Naive B cell (primary cell): Measurements from ENCODE around the gene NECTIN2. TPM values are rescaled to one million over a fixed set of nuclear protein-coding genes. Genes with fewer than 3 reads are reported as not detected.
"Not testable (repeated sequence)": the region's sequence is repeated elsewhere in the genome, so short reads cannot be mapped to it uniquely, and the experiment has no call there.

Experiments used
- ATAC-seq, 2 donors: fragments of 150-1000 bp; cut with Tn5 transposase; 2 replicates each; pipeline ENCODE4 v1.10.0; 2021; ENCODE audit warnings: low read depth in 2 of 2, mild to moderate bottlenecking in 2 of 2, moderate library complexity in 2 of 2
- DNase-seq: peaks from one replicate; pipeline ENCODE4 v3.0.0; 2022
- H3K27ac Mint-ChIP-seq, 6 donors: one replicate each; pipeline ENCODE4 v1.8.0; 2020 to 2022; ENCODE audit warnings: mild to moderate bottlenecking in 6 of 6, mixed read lengths in 6 of 6, moderate library complexity in 5 of 6, inconsistent platforms in 2 of 6
- H3K27me3 Mint-ChIP-seq, 3 donors: one replicate each; pipeline ENCODE4 v1.8.0; 2021 to 2022; ENCODE audit warnings: mixed read lengths in 3 of 3, mild to moderate bottlenecking in 1 of 3
- H3K36me3 Mint-ChIP-seq, 2 donors: one replicate each; pipeline ENCODE4 v1.8.0; 2020 to 2022; ENCODE audit warnings: mixed read lengths in 2 of 2, inconsistent platforms in 1 of 2, mild to moderate bottlenecking in 1 of 2
- H3K4me1 Mint-ChIP-seq, 3 donors: one replicate each; pipeline ENCODE4 v1.8.0; 2020 to 2022; ENCODE audit warnings: mixed read lengths in 3 of 3, inconsistent platforms in 1 of 3, mild to moderate bottlenecking in 1 of 3, moderate library complexity in 1 of 3
- H3K4me3 Mint-ChIP-seq, 8 donors: one replicate each; pipeline ENCODE4 v1.8.0; 2020 to 2022; ENCODE audit warnings: mild to moderate bottlenecking in 8 of 8, mixed read lengths in 8 of 8, moderate library complexity in 8 of 8, inconsistent platforms in 2 of 8
- H3K9me3 Mint-ChIP-seq, 7 donors: one replicate each; pipeline ENCODE4 v1.8.0; 2020 to 2022; ENCODE audit warnings: mixed read lengths in 7 of 7, mild to moderate bottlenecking in 5 of 7, inconsistent platforms in 2 of 7, moderate library complexity in 1 of 7
- polyA plus RNA-seq, 6 donors: library from polyadenylated mRNA; unstranded; fragments of 300-500 nt; fragmentation: Illumina TruSeq; gene quantifications; one replicate each; pipeline ENCODE4 v1.2.3, GENCODE V29; 2021; ENCODE audit warnings: low read depth in 6 of 6

The NECTIN2 gene
- polyA plus RNA-seq, 6 donors from 2014 or later, result not detected

DNA sequence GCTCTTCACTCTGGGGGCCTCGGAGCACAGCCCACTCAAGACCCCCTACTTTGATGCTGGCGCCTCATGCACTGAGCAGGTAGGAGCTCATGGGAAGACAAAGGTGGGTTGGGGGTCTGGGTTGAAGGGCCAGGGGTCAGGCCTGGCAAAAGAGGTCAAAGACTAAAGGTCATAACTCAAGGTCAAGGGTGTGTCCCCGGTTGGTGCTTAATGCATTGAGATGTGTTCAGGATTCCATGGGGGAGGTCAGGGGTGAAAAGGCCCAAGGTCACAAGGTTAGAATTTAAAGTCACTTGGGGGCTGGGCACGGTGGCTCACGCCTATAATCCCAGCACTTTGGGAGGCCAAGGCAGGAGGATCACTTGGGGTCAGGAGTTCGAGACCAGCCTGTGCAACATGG is 40.0 kb downstream of the NECTIN2 start:
- no peak overlapping the region for H3K27ac Mint-ChIP-seq
- peaks cover 0 to 4% (median 0%) of the 10 kb centered on the region in 7 donors for H3K9me3 Mint-ChIP-seq
- peaks cover 0 to 7% (median 0%) of the 10 kb centered on the region in 3 donors for H3K27me3 Mint-ChIP-seq
- H3K36me3 Mint-ChIP-seq, result no peaks in the 10 kb centered on the region
- DNase-seq (no peak), ATAC-seq (no peak)
- H3K4me1 Mint-ChIP-seq, result peaks cover 5 to 16% (median 14%) of the 10 kb centered on the region in 3 donors
- H3K4me3 Mint-ChIP-seq, result no peak overlapping the region

DNA sequence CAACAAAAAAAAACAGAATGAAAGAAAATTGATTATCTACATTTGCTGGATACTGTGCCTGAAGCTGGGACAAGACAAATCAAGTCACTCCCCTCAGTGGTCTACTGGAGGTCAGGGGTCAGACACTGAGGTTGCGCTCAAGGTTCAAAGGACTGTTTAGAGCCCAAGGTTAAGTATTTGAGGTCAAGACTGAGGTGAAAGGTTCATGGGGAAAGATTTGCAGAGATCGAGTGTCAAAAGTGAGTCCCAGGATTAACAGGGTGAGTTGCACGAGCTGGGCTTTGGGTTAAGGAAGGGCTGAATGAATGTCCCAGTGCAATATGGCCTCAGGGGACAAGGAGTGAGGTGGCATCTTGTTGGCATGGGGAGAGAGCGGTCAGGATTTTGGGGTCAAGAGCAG is 41.6 kb downstream of the NECTIN2 start:
- Mint-ChIP-seq H3K27ac (no peak overlapping the region), H3K36me3 (no peaks in the 10 kb centered on the region), H3K9me3 (peaks cover 0 to 4% (median 0%) of the 10 kb centered on the region in 7 donors), H3K4me3 (peak overlapping the region in 4 of 8 donors; percentile 13 to 77 (median 29)), H3K27me3 (no peaks in the 10 kb centered on the region), H3K4me1 (peaks cover 16 to 28% (median 25%) of the 10 kb centered on the region in 3 donors)
- no peak for DNase-seq
- ATAC-seq, result no peak

DNA sequence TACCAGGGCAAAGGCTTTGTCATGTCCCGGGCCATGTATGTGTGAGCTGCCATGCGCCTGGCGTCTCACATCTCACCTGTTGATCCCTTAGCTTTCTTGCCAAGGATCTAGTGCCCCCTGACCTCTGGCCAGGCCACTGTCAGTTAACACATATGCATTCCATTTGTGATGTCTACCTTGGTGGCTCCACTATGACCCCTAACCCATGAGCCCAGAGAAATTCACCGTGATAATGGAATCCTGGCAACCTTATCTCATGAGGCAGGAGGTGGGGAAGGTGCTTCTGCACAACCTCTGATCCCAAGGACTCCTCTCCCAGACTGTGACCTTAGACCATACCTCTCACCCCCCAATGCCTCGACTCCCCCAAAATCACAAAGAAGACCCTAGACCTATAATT is 42.2 kb downstream of the NECTIN2 start:
- not testable (repeated sequence) for H3K9me3 Mint-ChIP-seq, H3K27me3 Mint-ChIP-seq, H3K36me3 Mint-ChIP-seq, ATAC-seq, DNase-seq
- Mint-ChIP-seq H3K27ac (peak overlapping the region in 1 of 6 donors; percentile 43), H3K4me3 (peak overlapping the region in 5 of 8 donors; percentile 54 to 77 (median 69)), H3K4me1 (peaks cover 23 to 34% (median 31%) of the 10 kb centered on the region in 3 donors)

DNA sequence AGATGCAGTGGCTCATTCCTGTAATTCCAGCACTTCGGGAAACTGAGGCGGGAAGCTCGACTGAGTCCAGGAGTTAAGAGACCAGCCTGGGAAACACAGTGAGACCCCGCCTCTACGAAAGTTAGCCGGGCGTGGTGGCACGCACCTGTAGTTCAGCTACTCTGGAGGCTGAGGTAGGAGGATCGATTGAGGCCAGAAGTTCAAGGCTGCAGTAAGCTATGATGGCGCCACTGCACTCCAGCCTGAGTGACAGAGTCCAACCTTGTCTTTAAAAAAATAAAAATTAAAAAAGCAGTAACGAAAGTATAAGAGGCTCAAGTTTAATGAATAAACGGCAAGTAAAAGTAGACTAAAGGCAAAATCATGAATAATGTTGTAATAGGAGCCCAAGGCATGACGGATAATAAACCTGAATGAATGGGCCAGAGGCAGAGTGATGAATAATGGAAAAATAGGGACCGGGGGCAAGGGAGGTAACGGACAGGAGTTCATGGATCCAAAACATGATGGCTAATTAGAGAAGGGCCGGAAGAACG is 43.8 kb downstream of the NECTIN2 start:
- H3K4me3 Mint-ChIP-seq, result peak overlapping the region; percentile 75 to 95 (median 89)
- peaks cover 0 to 4% (median 0%) of the 10 kb centered on the region in 7 donors for H3K9me3 Mint-ChIP-seq
- peak overlapping the region; percentile 82 to 95 (median 86) for H3K27ac Mint-ChIP-seq
- ATAC-seq, result no peak
- no peaks in the 10 kb centered on the region for H3K27me3 Mint-ChIP-seq
- peaks cover 0 to 5% of the 10 kb centered on the region in 2 donors for H3K36me3 Mint-ChIP-seq
- peaks cover 29 to 36% (median 35%) of the 10 kb centered on the region in 3 donors for H3K4me1 Mint-ChIP-seq
- no peak for DNase-seq

DNA sequence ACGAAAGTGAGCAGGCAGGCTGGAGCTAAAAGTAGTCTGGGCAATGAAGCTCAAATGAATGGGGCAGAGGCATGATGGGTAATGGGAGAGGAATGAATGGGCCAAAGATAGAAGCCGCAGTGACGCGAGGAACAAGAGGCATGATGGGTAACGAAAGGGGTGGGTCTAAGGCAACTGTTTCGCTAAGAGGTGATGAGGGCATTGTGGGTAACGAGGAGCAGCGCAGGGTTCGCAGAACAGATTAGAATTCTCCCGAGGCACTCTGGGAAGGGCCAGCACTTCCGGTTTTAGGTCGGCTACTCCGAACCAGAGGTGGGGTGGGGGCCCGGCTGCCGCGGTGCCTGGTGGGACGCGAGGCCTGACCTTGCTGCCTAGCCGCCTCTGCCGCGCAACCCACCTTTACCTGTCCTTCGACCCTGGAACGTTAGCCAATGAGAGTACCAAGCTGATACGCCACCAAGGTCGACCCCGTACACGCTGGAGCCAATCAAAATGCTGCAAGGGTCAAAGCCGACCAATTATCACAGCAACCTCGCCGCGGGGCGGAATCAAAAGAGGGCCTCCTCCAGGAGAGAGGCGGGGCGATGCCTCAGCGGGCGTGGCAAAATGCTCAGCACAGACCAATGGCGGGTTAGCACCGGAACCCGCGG is 44.4 kb downstream of the NECTIN2 start:
- DNase-seq (peak; percentile 100), ATAC-seq (peak; percentile 73 to 78)
- H3K27me3 Mint-ChIP-seq, result no peaks in the 10 kb centered on the region
- peaks cover 0 to 9% of the 10 kb centered on the region in 2 donors for H3K36me3 Mint-ChIP-seq
- H3K9me3 Mint-ChIP-seq, result peaks cover 0 to 4% (median 0%) of the 10 kb centered on the region in 7 donors
- peaks cover 33 to 39% (median 37%) of the 10 kb centered on the region in 3 donors for H3K4me1 Mint-ChIP-seq
- peak overlapping the region; percentile 75 to 95 (median 89) for H3K4me3 Mint-ChIP-seq
- H3K27ac Mint-ChIP-seq, result peak overlapping the region; percentile 82 to 95 (median 86)

DNA sequence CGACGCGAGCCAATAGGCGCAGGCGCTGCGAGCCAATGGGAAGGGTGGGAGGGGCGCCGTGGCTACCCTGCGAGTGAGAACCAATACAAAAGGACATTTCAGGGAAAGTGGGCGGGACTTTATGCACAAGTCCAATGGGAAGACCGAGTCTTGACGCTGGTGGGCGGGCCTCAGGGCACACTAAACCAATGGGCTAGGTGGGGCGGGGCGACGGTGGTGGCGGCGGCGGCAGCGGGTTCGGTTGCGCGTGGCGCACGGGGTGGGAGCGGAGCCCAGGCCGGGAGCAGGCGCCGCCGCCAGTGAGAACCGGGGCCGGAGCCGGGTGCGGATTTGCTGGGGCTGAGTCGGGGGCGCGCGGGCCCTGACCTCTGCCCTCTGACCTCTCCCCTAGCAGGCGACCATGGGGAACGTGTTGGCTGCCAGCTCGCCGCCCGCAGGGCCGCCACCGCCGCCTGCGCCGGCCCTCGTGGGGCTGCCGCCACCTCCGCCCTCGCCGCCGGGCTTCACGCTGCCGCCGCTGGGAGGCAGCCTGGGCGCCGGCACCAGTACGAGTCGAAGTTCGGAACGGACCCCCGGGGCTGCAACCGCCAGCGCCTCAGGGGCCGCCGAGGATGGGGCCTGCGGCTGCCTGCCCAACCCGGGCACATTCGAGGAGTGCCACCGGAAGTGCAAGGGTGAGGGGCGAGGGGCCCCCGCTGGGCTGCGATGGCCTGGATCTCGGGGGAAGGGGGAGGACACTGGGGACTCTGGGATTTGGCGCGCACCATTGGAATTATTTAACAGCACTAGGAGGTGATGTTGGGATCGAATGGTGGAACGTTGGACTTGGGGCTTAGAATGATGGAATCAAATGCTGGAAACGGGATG is 45.2 kb downstream of the NECTIN2 start, which contains the start of gene TOMM40:
TOMM40 (plus strand) TSS at position 239 of the 867 bp plus-strand sequence; CDS start at position 401, 162 bp downstream.
- peaks cover 33 to 44% (median 37%) of the 10 kb centered on the region in 3 donors for H3K4me1 Mint-ChIP-seq
- H3K27me3 Mint-ChIP-seq, result no peaks in the 10 kb centered on the region
- no peak for DNase-seq
- ATAC-seq, result no peak
- peaks cover 0 to 4% (median 0%) of the 10 kb centered on the region in 7 donors for H3K9me3 Mint-ChIP-seq
- H3K4me3 Mint-ChIP-seq, result peak within 1 kb of the TSS; percentile 75 to 95 (median 90)
- H3K27ac Mint-ChIP-seq, result peak within 1 kb of the TSS; percentile 83 to 95 (median 90)
- H3K36me3 Mint-ChIP-seq, result peaks cover 0 to 16% of the 10 kb centered on the region in 2 donors

DNA sequence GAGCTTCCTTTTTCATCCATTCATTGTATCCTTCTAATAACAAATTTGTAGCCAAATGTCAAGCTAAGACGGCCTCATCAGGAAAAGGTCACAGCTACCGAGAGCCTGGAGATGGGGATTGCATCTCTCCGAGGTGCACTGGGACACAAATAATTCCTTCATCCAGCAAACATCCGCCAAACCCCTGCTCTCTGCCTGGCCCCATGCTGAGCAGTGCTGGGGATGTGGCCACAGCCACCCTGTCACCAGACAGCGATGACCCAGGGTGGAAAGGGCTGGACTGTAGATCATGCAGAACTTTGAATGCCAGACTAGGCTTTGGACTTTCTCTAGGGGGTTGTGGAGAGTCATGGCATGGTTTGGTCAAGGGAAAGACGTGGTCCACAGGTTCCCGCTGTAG is 46.8 kb downstream of the NECTIN2 start:
- peak overlapping the region; percentile 57 to 95 (median 86) for H3K4me3 Mint-ChIP-seq
- peaks cover 0 to 17% of the 10 kb centered on the region in 2 donors for H3K36me3 Mint-ChIP-seq
- DNase-seq, result no peak
- H3K4me1 Mint-ChIP-seq, result peaks cover 33 to 40% (median 39%) of the 10 kb centered on the region in 3 donors
- peaks cover 0 to 4% (median 0%) of the 10 kb centered on the region in 7 donors for H3K9me3 Mint-ChIP-seq
- no peaks in the 10 kb centered on the region for H3K27me3 Mint-ChIP-seq
- ATAC-seq, result no peak
- H3K27ac Mint-ChIP-seq, result peak overlapping the region in 4 of 6 donors; percentile 21 to 80 (median 46)

DNA sequence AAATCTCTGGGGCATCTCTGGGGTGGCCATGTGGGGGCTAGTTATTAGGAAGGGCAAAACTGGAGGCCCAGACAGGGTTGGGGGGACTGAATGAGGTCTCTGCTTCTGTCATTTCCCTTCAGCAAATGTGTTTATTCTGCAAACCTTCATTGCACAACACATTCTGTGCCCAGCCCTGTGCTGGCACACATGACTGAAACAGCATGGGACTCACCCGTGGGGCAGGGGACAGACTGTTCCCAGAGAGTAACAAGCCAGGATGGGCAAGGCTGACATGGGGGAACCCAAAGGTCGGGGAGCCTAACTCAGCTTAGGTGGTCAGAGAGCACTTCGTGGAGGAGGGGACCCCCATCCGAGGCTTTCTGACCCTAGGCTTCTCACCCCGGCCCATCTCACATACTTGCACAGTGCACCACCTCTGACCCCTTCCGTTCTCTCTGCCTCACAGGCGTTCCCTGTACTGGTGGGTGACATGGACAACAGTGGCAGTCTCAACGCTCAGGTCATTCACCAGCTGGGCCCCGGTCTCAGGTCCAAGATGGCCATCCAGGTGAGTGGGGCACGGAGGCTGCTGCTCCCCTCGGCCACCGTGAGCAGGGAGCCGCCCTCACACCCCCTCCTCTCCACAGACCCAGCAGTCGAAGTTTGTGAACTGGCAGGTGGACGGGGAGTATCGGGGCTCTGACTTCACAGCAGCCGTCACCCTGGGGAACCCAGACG is 47.4 kb downstream of the NECTIN2 start:
- H3K4me1 Mint-ChIP-seq, result peaks cover 33 to 40% (median 39%) of the 10 kb centered on the region in 3 donors
- no peaks in the 10 kb centered on the region for H3K27me3 Mint-ChIP-seq
- H3K36me3 Mint-ChIP-seq, result peaks cover 0 to 17% of the 10 kb centered on the region in 2 donors
- peak overlapping the region in 2 of 6 donors; percentile 34 to 58 for H3K27ac Mint-ChIP-seq
- no peak for DNase-seq
- no peak for ATAC-seq
- H3K9me3 Mint-ChIP-seq, result peaks cover 0 to 4% (median 0%) of the 10 kb centered on the region in 7 donors
- H3K4me3 Mint-ChIP-seq, result peak overlapping the region in 7 of 8 donors; percentile 52 to 95 (median 85)

DNA sequence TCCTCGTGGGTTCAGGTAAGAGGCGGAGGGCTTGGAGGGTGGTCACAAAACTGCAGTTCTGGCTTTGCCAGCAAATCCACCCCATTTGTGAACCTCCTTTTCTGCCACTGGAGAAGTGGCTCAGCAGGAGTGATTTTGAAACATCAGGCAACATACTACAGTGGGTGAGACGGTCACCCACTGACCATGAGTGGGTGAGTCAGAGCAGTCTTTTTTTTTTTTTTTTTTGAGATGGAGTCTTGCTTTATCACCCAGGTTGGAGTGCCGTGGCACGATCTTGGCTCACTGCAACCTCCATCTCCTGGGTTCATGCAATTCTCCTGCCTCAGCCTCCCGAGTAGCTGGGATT is 47.9 kb downstream of the NECTIN2 start:
- no peak overlapping the region for H3K27ac Mint-ChIP-seq
- peaks cover 0 to 3% (median 0%) of the 10 kb centered on the region in 7 donors for H3K9me3 Mint-ChIP-seq

DNA sequence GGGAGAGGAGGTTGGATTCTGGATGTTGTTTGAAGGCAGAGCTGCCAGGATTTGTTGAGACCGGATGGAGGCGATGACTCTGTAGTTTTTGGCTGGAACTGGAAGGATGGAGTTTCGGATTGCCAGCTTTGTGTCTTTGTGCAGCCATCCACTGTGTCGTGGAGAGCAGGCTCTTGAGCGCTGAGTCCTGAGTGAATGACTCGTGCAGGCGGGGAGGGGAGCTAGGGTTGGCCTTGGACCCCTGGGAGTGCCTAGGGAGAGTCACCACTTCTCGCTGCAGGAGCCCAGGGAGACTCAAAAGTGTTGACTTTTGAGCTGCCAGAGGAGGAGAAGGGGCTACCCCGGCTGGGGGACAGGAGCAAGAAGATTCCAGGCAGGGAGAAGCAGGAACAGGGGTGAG is 48.8 kb downstream of the NECTIN2 start:
- Mint-ChIP-seq H3K4me3 (peak overlapping the region in 1 of 8 donors; percentile 10), H3K9me3 (peaks cover 0 to 2% (median 0%) of the 10 kb centered on the region in 7 donors), H3K4me1 (peaks cover 32 to 36% (median 33%) of the 10 kb centered on the region in 3 donors), H3K36me3 (peaks cover 0 to 17% of the 10 kb centered on the region in 2 donors), H3K27ac (peak overlapping the region in 1 of 6 donors; percentile 50), H3K27me3 (no peaks in the 10 kb centered on the region)
- ATAC-seq (no peak), DNase-seq (no peak)

More for the DNA sequence above, 47.9 kb downstream of the NECTIN2 start:
- DNase-seq, result no peak
- no peaks in the 10 kb centered on the region for H3K27me3 Mint-ChIP-seq
- H3K4me3 Mint-ChIP-seq, result no peak overlapping the region
- peaks cover 33 to 39% (median 38%) of the 10 kb centered on the region in 3 donors for H3K4me1 Mint-ChIP-seq
- peaks cover 0 to 17% of the 10 kb centered on the region in 2 donors for H3K36me3 Mint-ChIP-seq
- no peak for ATAC-seq

DNA sequence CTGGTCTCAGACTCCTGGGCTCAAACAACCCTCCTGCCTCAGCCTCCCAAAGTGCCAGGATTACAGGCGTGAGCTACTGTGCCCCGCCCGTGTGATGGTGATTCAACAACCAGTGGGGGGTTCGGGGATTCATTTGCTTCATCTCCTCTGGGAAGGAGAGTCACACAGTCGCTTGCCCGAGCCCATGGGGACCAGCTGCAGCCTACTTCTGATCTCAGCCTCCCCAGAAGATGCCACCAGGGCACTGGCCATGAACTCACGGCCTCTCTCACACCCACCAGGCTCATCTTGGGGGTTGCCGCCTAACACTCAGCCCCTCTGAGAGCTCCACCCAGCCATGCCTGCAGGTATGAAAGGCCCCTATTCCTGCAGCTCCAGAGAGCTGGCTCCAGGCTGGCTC is 51.7 kb downstream of the NECTIN2 start:
- H3K4me3 Mint-ChIP-seq, result no peak overlapping the region
- no peak for DNase-seq
- ATAC-seq, result no peak
- H3K9me3 Mint-ChIP-seq, result no peaks in the 10 kb centered on the region
- H3K4me1 Mint-ChIP-seq, result peaks cover 13 to 20% (median 15%) of the 10 kb centered on the region in 3 donors
- peaks cover 0 to 23% of the 10 kb centered on the region in 2 donors for H3K36me3 Mint-ChIP-seq
- no peak overlapping the region for H3K27ac Mint-ChIP-seq
- H3K27me3 Mint-ChIP-seq, result no peaks in the 10 kb centered on the region

DNA sequence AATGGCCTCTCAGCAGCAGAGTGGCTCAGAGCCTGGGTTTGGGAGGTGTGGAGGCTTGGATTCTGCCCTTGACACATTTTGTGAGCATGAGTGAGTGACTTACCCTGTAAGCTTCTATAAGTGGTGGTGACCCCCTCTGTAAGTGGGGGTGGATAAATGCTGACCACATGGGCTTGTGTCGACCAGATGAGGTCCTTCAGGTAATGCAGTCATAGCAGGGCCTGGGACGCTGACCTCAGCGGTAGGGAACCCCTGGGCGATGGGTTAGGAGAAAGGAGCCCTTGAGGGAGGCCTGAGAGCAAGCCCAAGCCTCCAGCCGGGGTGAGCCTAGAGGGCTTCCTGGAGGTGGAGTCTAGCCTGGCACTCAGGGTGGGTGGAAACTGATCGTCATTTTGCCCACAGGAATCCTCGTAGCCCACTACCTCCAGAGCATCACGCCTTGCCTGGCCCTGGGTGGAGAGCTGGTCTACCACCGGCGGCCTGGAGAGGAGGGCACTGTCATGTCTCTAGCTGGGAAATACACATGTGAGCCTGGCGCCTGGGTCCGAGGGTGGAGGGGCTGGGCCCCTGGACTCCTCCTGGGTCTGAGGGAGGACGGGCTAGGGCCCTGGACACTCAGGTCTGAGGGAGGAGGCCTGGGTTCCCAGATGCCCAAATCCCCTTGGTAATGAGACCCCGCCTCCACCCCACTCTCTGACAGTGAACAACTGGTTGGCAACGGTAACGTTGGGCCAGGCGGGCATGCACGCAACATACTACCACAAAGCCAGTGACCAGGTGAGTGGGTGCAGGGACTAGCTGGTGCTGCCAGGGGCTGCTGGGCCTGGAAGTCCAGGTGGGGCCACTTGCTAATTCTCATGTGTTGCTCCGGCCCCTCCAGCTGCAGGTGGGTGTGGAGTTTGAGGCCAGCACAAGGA is 54.5 kb downstream of the NECTIN2 start:
- H3K27me3 Mint-ChIP-seq, result peaks cover 0 to 6% (median under 1%) of the 10 kb centered on the region in 3 donors
- H3K4me1 Mint-ChIP-seq, result peaks cover 6 to 12% (median 6%) of the 10 kb centered on the region in 3 donors
- no peak for ATAC-seq
- peak overlapping the region in 1 of 8 donors; percentile 21 for H3K4me3 Mint-ChIP-seq
- peaks cover 0 to 15% of the 10 kb centered on the region in 2 donors for H3K36me3 Mint-ChIP-seq
- peak overlapping the region in 1 of 6 donors; percentile 54 for H3K27ac Mint-ChIP-seq
- DNase-seq, result no peak
- H3K9me3 Mint-ChIP-seq, result no peaks in the 10 kb centered on the region
